ENCODE measurements around the gene CTSZ.

GRCh38 chr20:59048681-59049030 lies 41.6 kb upstream of the CTSZ start:
- no peak for TF ChIP-seq CTCF (IDR thresholded peaks at IDR 0.05)
- TF ChIP-seq POLR2A (IDR thresholded peaks at IDR 0.05): no peak
